HepG2 (cell line): ENCODE measurements around the gene TMEM235. TPM values are rescaled to one million over a fixed set of nuclear protein-coding genes. Genes with fewer than 3 reads are reported as not detected.

Experiments used
- ELF4 ChIP-seq: sonication (generic); formaldehyde crosslinking; IDR thresholded peaks from 2 replicates; pipeline ENCODE4 v1.5.0; 2020; ENCODE audit warnings: missing genetic modification reagents, mild to moderate bottlenecking, moderate library complexity, borderline replicate concordance
- HNRNPK ChIP-seq: fragments of 200-400 bp; formaldehyde crosslinking; IDR thresholded peaks from 2 replicates; pipeline ENCODE4 v1.6.1; 2018; ENCODE audit warnings: low read length, low read depth, moderate library complexity, mild to moderate bottlenecking; ENCODE audit not compliant: poor library complexity, severe bottlenecking
- MAFK ChIP-seq, 2 experiments: IDR thresholded peaks in 1 of 2; conservative IDR thresholded peaks in 1 of 2; 2 replicates each; pipeline ENCODE4 v1.6.1; 2011; ENCODE audit warnings: improper control_type of control experiment in 2 of 2, low read length in 2 of 2
- MAZ ChIP-seq, 2 experiments: sonication (generic) in 1 of 2; formaldehyde crosslinking in 1 of 2; IDR thresholded peaks; 2 replicates each; pipeline versions ENCODE4 v1.5.0 to v1.6.1; 2012 to 2020; ENCODE audit warnings: low read depth in 2 of 2, mild to moderate bottlenecking in 2 of 2, borderline replicate concordance in 1 of 2, improper control_type of control experiment in 1 of 2, low read length in 1 of 2, missing genetic modification reagents in 1 of 2, moderate library complexity in 1 of 2
- MTA3 ChIP-seq: sonication (generic); formaldehyde crosslinking; IDR thresholded peaks from 2 replicates; pipeline ENCODE4 v1.4.0; 2020; ENCODE audit warnings: missing genetic modification reagents
- NCOA2 ChIP-seq: sonication (generic); formaldehyde crosslinking; IDR thresholded peaks from 2 replicates; pipeline ENCODE4 v1.8.0; 2022; ENCODE audit warnings: inconsistent platforms
- ZMAT3 ChIP-seq: sonication (generic); formaldehyde crosslinking; conservative IDR thresholded peaks from 2 replicates; pipeline ENCODE4 v1.7.0; 2021; ENCODE audit warnings: missing genetic modification reagents
- ZNF350 ChIP-seq: sonication (generic); formaldehyde crosslinking; IDR thresholded peaks from 2 replicates; pipeline ENCODE4 v1.4.0; 2020; ENCODE audit warnings: mild to moderate bottlenecking, low read depth, missing genetic modification reagents, borderline replicate concordance
- ZNF703 ChIP-seq: sonication (generic); formaldehyde crosslinking; IDR thresholded peaks from 2 replicates; pipeline ENCODE4 v1.5.1; 2020; ENCODE audit warnings: missing genetic modification reagents, mild to moderate bottlenecking, moderate library complexity, borderline replicate concordance
- ZNF816 ChIP-seq: sonication (generic); formaldehyde crosslinking; IDR thresholded peaks from 2 replicates; pipeline ENCODE4 v1.8.0; 2022; ENCODE audit warnings: missing genetic modification reagents, mild to moderate bottlenecking, borderline replicate concordance
- polyA plus RNA-seq, 8 experiments: library from polyadenylated mRNA; depleted of rRNA in 3 of 8; stranded (reverse) in 7 of 8; unstranded in 1 of 8; fragments of >200 nt; fragmentation: Illumina TruSeq in 4 of 8; extraction: Trizol in 4 of 8; gene quantifications; 2 replicates each; pipeline versions ENCODE4 v1.2.1 to v1.2.3, GENCODE V29; 2011 to 2016; ENCODE audit warnings: low read depth in 4 of 8, missing spikeins in 1 of 8, mixed read lengths in 1 of 8; ENCODE audit not compliant: insufficient read depth in 1 of 8
- total RNA-seq, 5 experiments: library from RNA; depleted of rRNA; stranded (reverse); fragments of >200 nt; fragmentation: Illumina TruSeq; extraction: Trizol; gene quantifications; 2 replicates each; pipeline ENCODE4 v1.2.3, GENCODE V29; 2016; ENCODE audit warnings: low read depth in 1 of 5
- TF ChIP-seq, protein P1 (sequence below), 2 experiments: fragments of 450-650 bp in 1 of 2; sonication (generic) in 1 of 2; formaldehyde crosslinking in 1 of 2; IDR thresholded peaks; 2 replicates each; pipeline versions ENCODE4 v1.6.1 to v1.8.0; 2016 to 2022; ENCODE audit warnings: antibody characterized with exemption in 1 of 2, mild to moderate bottlenecking in 1 of 2, missing genetic modification reagents in 1 of 2
- TF ChIP-seq, protein P2 (sequence below): sonication (generic); formaldehyde crosslinking; IDR thresholded peaks from 2 replicates; pipeline ENCODE4 v1.4.0; 2020; ENCODE audit warnings: missing genetic modification reagents, mild to moderate bottlenecking, borderline replicate concordance

Gene TMEM235
- total and polyA plus RNA-seq, 2 of the 13 experiments (the other 11 are each of a cell fraction or from before 2014, with no cell fraction given), result not detected

DNA sequence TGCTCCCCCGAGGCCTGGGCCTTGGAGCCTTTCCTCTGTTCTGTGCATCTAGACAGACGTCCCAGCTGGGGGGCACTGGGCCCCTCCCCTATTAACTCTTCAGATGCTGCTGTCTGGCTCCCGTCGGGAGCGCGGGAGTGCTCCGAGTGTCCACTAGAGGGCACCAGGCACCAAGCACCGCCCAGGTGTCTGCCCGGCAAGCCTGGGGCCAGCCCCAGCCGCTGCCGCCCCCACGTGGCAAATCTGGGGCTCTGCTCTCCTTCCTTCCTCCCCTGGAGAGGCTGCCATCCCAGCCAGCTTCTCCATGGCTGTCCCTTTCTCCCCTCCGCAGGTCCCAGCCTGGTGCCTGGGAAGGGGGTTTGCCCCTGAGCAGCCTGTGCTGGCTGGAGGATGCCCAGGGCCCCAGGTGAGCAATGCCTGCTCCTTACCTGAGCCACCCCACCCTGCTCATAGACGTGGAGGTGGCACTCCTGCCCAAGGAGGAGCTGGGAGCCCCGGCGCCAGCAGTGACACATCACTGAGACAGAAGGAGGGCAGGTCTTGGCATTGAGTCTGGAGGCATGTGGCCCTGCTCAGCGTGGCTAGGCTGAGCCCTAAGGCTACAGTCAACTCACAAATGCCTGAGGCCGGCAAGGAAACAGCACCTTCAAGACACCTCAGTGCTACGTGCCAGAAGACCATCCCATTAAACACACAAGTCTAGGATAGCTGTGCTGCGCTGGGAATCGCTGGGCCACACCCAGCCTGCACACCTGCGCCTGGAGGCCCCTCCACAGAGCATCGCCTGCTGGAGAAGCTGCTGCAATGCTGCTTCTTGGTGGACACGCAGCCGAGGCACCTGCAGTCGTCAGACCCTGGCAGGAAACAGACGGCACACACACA lies 19.7 kb downstream of the TMEM235 start (continued):
- peak; percentile 81; the same call in 1 of the 2 replicates for TF ChIP-seq MAZ (IDR thresholded peaks at IDR 0.05; ENCODE audit: borderline replicate concordance, low read depth, low read length)
- TF ChIP-seq MAZ (CRISPR knock-in tag; IDR thresholded peaks at IDR 0.05; ENCODE audit: low read depth), result peak; percentile 92
- peak; percentile 87 for TF ChIP-seq ZNF350 (CRISPR knock-in tag)
- TF ChIP-seq NCOA2, result peak; percentile 40
- TF ChIP-seq ZNF703, result no peak
- TF ChIP-seq, protein P1, sequence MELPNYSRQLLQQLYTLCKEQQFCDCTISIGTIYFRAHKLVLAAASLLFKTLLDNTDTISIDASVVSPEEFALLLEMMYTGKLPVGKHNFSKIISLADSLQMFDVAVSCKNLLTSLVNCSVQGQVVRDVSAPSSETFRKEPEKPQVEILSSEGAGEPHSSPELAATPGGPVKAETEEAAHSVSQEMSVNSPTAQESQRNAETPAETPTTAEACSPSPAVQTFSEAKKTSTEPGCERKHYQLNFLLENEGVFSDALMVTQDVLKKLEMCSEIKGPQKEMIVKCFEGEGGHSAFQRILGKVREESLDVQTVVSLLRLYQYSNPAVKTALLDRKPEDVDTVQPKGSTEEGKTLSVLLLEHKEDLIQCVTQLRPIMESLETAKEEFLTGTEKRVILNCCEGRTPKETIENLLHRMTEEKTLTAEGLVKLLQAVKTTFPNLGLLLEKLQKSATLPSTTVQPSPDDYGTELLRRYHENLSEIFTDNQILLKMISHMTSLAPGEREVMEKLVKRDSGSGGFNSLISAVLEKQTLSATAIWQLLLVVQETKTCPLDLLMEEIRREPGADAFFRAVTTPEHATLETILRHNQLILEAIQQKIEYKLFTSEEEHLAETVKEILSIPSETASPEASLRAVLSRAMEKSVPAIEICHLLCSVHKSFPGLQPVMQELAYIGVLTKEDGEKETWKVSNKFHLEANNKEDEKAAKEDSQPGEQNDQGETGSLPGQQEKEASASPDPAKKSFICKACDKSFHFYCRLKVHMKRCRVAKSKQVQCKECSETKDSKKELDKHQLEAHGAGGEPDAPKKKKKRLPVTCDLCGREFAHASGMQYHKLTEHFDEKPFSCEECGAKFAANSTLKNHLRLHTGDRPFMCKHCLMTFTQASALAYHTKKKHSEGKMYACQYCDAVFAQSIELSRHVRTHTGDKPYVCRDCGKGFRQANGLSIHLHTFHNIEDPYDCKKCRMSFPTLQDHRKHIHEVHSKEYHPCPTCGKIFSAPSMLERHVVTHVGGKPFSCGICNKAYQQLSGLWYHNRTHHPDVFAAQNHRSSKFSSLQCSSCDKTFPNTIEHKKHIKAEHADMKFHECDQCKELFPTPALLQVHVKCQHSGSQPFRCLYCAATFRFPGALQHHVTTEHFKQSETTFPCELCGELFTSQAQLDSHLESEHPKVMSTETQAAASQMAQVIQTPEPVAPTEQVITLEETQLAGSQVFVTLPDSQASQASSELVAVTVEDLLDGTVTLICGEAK (IDR thresholded peaks at IDR 0.05), result no peak
- TF ChIP-seq, protein P1 (CRISPR knock-in tag; IDR thresholded peaks at IDR 0.05), result no peak
- no peak for TF ChIP-seq HNRNPK
- TF ChIP-seq, protein P2, sequence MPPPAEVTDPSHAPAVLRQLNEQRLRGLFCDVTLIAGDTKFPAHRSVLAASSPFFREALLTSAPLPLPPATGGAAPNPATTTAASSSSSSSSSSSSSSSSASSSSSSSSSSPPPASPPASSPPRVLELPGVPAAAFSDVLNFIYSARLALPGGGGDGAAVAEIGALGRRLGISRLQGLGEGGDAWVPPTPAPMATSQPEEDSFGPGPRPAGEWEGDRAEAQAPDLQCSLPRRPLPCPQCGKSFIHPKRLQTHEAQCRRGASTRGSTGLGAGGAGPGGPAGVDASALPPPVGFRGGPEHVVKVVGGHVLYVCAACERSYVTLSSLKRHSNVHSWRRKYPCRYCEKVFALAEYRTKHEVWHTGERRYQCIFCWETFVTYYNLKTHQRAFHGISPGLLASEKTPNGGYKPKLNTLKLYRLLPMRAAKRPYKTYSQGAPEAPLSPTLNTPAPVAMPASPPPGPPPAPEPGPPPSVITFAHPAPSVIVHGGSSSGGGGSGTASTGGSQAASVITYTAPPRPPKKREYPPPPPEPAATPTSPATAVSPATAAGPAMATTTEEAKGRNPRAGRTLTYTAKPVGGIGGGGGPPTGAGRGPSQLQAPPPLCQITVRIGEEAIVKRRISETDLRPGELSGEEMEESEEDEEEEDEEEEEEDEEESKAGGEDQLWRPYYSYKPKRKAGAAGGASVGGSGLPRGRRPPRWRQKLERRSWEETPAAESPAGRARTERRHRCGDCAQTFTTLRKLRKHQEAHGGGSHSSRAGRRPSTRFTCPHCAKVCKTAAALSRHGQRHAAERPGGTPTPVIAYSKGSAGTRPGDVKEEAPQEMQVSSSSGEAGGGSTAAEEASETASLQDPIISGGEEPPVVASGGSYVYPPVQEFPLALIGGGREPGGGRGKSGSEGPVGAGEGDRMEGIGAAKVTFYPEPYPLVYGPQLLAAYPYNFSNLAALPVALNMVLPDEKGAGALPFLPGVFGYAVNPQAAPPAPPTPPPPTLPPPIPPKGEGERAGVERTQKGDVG (CRISPR knock-in tag), result 0 out of 2 replicates have a peak, but pooled peaks have one; percentile 15
- 0 out of 4 replicates have a peak, but pooled peaks of 1 of the 2 experiments have one; percentile 1 for TF ChIP-seq MAFK (conservative IDR thresholded peaks at IDR 0.05 in 1 of 2, IDR thresholded peaks at IDR 0.05 in 1 of 2; ENCODE audit: low read length in 2 of 2)
- no peak for TF ChIP-seq MTA3 (CRISPR knock-in tag)
- TF ChIP-seq ZMAT3, result 0 out of 2 replicates have a peak, but pooled peaks have one; percentile 43
- no peak for TF ChIP-seq ELF4
- no peak for TF ChIP-seq ZNF816
